Activated naive CD8-positive, alpha-beta T cell treated with anti-CD3 and anti-CD28 coated beads, Interleukin-2, amount 50 U/mL, for 24 hours (primary cell): ENCODE data around the gene PLEK.

Experiments used
- ATAC-seq: fragments of 150-1000 bp; cut with Tn5 transposase; one replicate; pipeline ENCODE4 v1.10.0; 2021
- DNase-seq: peaks from one replicate; pipeline ENCODE4 v3.0.0; 2021
- H3K27ac Mint-ChIP-seq: one replicate; pipeline ENCODE4 v1.8.0; 2021; ENCODE audit warnings: mild to moderate bottlenecking, mixed read lengths
- H3K27me3 Mint-ChIP-seq: one replicate; pipeline ENCODE4 v1.8.0; 2021; ENCODE audit warnings: mixed read lengths
- H3K36me3 Mint-ChIP-seq: one replicate; pipeline ENCODE4 v1.8.0; 2021; ENCODE audit warnings: low read depth, mixed read lengths
- H3K4me1 Mint-ChIP-seq: one replicate; pipeline ENCODE4 v1.8.0; 2021; ENCODE audit warnings: mixed read lengths
- H3K4me3 Mint-ChIP-seq: one replicate; pipeline ENCODE4 v1.8.0; 2021; ENCODE audit warnings: mild to moderate bottlenecking, moderate library complexity, mixed read lengths
- H3K9me3 Mint-ChIP-seq: one replicate; pipeline ENCODE4 v1.8.0; 2021; ENCODE audit warnings: mixed read lengths

The PLEK gene

DNA sequence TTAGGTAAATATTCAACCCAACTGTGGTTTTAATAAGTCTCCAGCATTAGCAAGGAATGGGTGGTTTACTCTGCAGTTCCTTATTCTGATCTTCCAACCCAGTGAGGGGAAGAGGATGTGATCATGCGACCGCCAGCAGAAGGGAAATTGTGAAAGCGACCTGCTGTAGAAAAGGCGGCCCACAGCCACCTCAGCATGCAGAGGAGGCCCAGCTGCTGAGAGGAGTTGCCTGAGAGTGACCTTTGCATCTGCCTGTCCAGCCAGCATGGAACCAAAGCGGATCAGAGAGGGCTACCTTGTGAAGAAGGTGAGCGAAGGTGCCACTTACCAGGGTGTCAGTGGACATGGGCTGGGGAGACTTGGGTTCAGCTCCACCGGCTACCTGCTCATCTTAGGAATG is at the start of gene PLEK:
TSS of gene PLEK (plus strand) at position 196 of the 400 bp plus-strand sequence. CDS start at position 266, 70 bp downstream.
- Mint-ChIP-seq H3K4me1 (peaks cover 42% of the 10 kb centered on the region), H3K27ac (peak within 1 kb of the TSS; percentile 64)
- no peak for DNase-seq

GRCh38 chr2:68316111-68316510 is 49.0 kb upstream of the PLEK start:
- Mint-ChIP-seq H3K27me3 (peaks cover 45% of the 10 kb centered on the region), H3K9me3 (peaks cover 3% of the 10 kb centered on the region), H3K27ac (no peak overlapping the region), H3K4me3 (no peak overlapping the region), H3K36me3 (no peaks in the 10 kb centered on the region), H3K4me1 (peaks cover 9% of the 10 kb centered on the region)
- DNase-seq (no peak), ATAC-seq (no peak)

More for the DNA sequence above, at the start of gene PLEK:
- Mint-ChIP-seq H3K27me3 (peaks cover 2% of the 10 kb centered on the region), H3K4me3 (peak within 1 kb of the TSS; percentile 72), H3K9me3 (no peaks in the 10 kb centered on the region), H3K36me3 (peaks cover 3% of the 10 kb centered on the region)
- peak; percentile 63 for ATAC-seq

DNA sequence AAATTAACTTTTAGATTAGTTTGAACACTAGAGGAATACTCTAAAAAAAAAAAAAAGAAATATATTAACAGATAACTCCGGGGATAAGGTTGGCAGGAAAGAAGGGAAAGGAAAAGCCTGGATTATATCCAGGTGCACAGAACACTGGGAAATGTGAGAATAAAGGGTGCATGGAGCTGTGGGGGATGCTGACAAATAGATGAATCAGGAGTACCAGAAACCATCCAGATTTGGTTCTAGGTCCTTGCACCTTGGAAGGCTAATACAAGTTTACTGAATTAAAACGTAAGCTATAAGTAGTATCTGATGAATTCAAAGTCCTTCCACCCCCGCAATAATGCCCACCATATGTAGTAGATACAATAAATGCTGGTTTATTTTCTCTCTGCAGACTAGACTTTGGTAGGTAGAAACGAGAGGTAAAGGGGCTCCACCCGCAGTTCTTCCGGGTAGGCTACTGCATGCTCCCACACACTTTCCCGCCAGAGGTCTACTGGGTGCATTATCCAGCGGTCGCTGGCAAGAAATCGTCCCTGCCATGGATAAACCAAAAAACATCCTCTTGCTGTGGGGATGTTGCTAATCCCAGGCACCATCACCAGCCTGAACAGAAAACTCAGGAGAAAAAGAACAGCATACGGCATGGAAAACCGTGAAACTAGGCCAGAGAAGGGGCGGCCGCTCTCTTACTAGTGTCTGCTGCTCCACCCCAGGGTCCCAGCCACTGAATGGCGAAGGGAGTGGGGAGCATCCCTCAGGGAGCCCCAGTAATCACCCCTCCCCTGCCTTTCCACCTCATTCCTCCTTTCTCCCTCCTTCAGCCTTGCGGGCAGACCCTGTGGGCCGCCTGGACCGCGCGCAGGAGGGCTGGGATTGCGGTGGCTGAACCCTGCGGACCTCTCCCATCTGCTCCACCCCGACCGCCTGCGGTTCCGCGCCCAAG is 46.8 kb upstream of the PLEK start:
- H3K27me3 Mint-ChIP-seq = peaks cover 58% of the 10 kb centered on the region
- DNase-seq = no peak

GRCh38 chr2:68318914-68319397 is 46.1 kb upstream of the PLEK start:
- Mint-ChIP-seq H3K27ac (no peak overlapping the region), H3K9me3 (peaks cover 3% of the 10 kb centered on the region)

More for the DNA sequence above, 46.8 kb upstream of the PLEK start:
- no peaks in the 10 kb centered on the region for H3K36me3 Mint-ChIP-seq
- peaks cover 3% of the 10 kb centered on the region for H3K9me3 Mint-ChIP-seq
- ATAC-seq = no peak
- no peak overlapping the region for H3K27ac Mint-ChIP-seq
- peak overlapping the region; percentile 68 for H3K4me3 Mint-ChIP-seq
- H3K4me1 Mint-ChIP-seq = peaks cover 9% of the 10 kb centered on the region

DNA sequence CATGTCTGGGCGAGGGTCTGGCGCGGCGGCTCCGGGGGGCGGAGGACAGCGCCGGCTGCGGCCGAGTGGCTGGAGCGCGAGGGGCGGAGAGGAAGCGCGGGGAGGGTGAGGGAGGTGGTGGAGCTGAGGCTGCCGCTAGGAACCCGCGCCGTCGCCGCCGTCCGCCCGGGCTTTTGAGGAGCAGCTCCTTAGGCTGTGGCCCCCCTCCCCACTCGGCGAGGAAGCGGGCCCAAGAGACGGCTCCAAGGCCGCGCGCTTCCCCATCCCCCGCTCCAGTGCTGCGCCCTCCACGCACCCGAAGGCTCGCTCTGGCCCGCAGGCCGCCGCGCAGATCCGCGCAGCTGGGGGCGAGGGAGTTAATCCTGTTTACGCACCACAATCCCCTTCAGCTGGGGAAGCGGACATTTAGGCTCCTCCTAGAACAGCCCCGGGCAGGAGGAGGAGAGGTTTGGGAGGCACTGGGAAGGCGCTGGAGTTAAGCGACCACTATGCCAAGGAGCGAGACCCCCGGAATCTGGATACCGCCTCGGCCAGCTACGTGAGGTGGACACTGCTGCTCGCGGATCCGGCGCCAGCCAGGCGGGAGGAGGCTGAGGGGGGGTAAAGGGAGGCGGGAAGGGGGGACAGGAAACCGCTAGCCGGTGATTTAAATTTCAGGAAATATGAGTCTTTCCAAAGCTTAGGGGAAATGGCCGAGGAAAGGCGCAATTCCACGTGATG is 45.5 kb upstream of the PLEK start, which contains the start of gene CNRIP1:
TSS of gene CNRIP1 (minus strand) at position 552 of the 720 bp plus-strand sequence. CDS start at position 3, 549 bp downstream.
- Mint-ChIP-seq H3K4me3 (peak within 1 kb of the TSS; percentile 70), H3K27me3 (peaks cover 56% of the 10 kb centered on the region), H3K27ac (peak within 1 kb of the TSS; percentile 62), H3K36me3 (no peaks in the 10 kb centered on the region), H3K4me1 (peaks cover 9% of the 10 kb centered on the region), H3K9me3 (peaks cover under 1% of the 10 kb centered on the region)
- DNase-seq (peak; percentile 4), ATAC-seq (peak; percentile 33)

More at GRCh38 chr2:68318914-68319397, 46.1 kb upstream of the PLEK start:
- Mint-ChIP-seq H3K4me1 (peaks cover 9% of the 10 kb centered on the region), H3K27me3 (peaks cover 59% of the 10 kb centered on the region), H3K36me3 (no peaks in the 10 kb centered on the region), H3K4me3 (peak overlapping the region; percentile 70)
- ATAC-seq (peak; percentile 7), DNase-seq (no peak)

- H3K9me3 Mint-ChIP-seq = no peaks in the 10 kb centered on the region
- DNase-seq (no peak), ATAC-seq (no peak)
- peaks cover 56% of the 10 kb centered on the region for H3K27me3 Mint-ChIP-seq
- H3K36me3 Mint-ChIP-seq = no peaks in the 10 kb centered on the region
- peak overlapping the region; percentile 62 for H3K27ac Mint-ChIP-seq
- peak overlapping the region; percentile 70 for H3K4me3 Mint-ChIP-seq
- H3K4me1 Mint-ChIP-seq = peaks cover 9% of the 10 kb centered on the region
Observed at GRCh38 chr2:68320118-68320641, 44.9 kb upstream of the PLEK start.

DNA sequence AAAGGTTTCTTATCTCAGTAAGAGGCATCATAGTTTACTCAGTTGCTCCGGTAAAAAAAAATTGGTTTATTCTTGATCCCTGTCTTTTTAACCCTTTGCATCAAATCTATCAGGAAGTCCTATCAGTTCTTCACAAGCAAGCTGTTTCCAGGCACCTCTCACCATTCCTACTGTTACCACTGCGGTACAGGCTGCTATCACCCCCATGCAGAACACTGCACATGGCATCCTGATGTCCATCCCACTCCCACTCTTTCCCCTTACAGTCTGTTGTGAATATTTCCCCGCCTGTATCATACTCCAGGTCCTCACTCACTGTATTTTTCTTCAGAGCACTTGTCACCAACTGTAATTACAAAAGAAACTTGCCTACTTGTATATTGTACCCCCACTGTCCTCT is 40.0 kb upstream of the PLEK start:
- ATAC-seq (no peak), DNase-seq (no peak)
- Mint-ChIP-seq H3K4me3 (no peak overlapping the region), H3K9me3 (no peaks in the 10 kb centered on the region), H3K27me3 (peaks cover 42% of the 10 kb centered on the region), H3K27ac (no peak overlapping the region), H3K36me3 (no peaks in the 10 kb centered on the region), H3K4me1 (peaks cover 4% of the 10 kb centered on the region)

- Mint-ChIP-seq H3K36me3 (no peaks in the 10 kb centered on the region), H3K4me1 (no peaks in the 10 kb centered on the region), H3K4me3 (no peak overlapping the region), H3K9me3 (no peaks in the 10 kb centered on the region), H3K27me3 (peaks cover 24% of the 10 kb centered on the region), H3K27ac (no peak overlapping the region)
- ATAC-seq = no peak
- DNase-seq = no peak
Observed at GRCh38 chr2:68328901-68329300, 36.2 kb upstream of the PLEK start.

DNA sequence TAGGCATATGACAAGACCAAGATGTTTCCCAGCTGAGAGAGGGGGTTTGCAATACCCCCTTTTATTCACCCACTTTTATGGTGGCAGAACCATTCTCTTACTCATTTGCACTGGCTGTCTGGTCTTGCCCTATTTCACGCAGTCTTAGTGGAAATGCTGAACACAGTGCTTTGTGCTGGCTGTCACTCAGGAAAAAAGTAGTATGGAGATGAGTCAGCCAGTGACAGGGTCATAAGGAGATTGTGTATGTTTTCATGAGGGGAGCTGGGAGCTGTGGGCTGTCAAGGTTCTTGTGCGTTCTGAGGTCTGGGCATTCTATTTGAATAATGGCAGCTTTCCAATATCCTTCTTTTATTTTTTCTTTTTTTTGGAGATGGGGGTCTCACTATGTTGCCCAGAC is 34.4 kb upstream of the PLEK start:
- Mint-ChIP-seq H3K4me1 (no peaks in the 10 kb centered on the region), H3K27me3 (peaks cover 22% of the 10 kb centered on the region), H3K9me3 (no peaks in the 10 kb centered on the region), H3K4me3 (no peak overlapping the region), H3K36me3 (no peaks in the 10 kb centered on the region), H3K27ac (no peak overlapping the region)
- ATAC-seq (peak; percentile 90), DNase-seq (no peak)

DNA sequence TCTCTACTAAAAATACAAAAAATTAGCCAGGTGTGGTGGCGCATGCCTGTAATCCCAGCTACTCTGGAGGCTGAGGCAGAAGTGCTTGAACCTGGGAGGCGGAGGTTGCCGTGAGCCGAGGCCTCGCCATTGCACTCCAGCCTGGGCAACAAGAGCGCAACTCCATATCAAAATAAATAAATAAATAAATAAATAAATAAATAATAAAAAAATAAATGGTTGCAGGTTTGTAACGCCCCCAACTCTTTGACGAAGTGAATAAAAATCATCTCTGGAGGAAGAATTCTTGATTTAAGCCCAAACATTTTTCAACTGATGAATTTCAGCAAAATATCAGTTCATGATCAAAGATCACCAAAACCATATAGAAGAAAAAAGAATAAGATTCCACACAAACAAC is 32.1 kb upstream of the PLEK start:
- Mint-ChIP-seq H3K4me3 (no peak overlapping the region), H3K27ac (no peak overlapping the region), H3K9me3 (no peaks in the 10 kb centered on the region), H3K36me3 (no peaks in the 10 kb centered on the region), H3K27me3 (peaks cover 25% of the 10 kb centered on the region), H3K4me1 (no peaks in the 10 kb centered on the region)
- no peak for DNase-seq
- no peak for ATAC-seq

DNA sequence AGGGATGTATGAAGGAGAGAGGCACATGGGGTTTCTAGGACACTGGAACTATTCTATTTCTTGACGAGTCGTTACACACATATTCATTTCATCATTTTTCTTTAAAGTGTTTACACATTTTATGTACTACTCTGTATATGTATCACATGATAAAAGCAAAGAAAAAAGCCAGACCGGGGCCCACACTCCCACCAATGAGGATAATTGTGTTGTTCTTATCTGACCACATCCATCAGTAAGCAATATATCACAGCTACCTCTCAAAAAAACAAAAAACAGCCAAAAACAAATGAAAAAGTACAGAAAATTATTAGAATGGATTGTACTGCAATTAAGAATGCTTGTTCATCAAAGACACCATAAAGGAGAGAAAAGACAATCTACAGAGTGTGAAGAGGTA is 31.2 kb upstream of the PLEK start:
- ATAC-seq (no peak), DNase-seq (no peak)
- H3K4me3 Mint-ChIP-seq = no peak overlapping the region
- peaks cover 21% of the 10 kb centered on the region for H3K27me3 Mint-ChIP-seq
- no peaks in the 10 kb centered on the region for H3K4me1 Mint-ChIP-seq
- H3K9me3 Mint-ChIP-seq = no peaks in the 10 kb centered on the region
- no peaks in the 10 kb centered on the region for H3K36me3 Mint-ChIP-seq
- H3K27ac Mint-ChIP-seq = no peak overlapping the region

DNA sequence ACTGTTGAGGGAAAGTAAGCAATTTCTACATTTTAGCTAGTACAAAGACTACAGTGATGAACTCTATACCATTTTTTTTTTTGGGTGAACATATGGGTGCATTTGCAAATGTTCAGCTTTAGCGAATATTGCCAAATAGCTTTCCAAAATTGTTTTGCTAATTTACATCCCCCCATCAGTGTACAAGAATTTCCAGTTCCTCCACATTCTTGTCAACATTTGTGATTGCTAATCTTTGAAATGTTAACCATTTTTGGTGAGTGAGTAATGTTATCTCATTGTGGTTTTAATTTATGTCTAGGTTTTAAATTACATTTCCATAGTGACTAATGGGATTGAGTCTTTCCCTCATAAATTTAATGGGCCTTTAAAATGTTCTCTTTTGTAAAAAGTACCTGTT is 28.9 kb upstream of the PLEK start:
- H3K27me3 Mint-ChIP-seq = peaks cover 32% of the 10 kb centered on the region

DNA sequence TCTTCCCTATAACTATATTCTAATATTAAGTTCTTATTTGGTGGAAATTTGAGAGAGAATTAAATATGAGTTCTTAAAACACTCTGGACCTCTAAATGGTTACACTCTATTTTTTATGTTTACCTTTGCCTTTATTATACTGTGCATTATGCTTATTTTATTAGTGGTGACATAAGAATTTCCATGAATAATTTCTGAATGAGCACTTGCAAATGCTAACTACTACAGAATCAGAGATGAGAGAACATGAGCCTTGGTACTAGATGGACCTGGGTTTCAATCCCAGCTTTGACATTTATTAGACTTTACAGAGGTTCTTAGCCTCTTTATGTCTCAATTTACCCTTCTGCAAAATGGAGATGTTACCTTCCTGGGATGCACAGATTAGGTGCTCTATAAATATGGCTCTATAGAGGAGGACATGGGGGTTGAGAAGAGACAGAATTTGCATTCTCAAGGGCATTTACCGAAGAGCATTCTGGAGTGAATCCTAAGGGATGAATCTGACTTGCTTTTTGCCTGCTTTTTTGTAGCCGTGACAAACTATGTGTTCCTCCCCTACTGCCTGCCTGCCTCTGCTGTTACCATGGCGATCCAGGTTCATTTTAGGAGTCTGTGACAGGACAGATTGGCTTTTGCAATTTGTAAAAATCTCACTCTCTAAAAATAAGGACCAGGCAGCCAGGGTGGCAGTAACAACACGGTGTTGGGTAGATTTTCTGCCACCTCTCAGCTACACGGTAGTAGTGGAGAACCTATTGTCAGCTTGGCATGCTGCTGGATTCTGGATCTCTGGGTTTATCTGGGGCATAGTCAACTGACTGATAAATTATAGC is 24.6 kb upstream of the PLEK start:
- Mint-ChIP-seq H3K4me3 (no peak overlapping the region), H3K9me3 (no peaks in the 10 kb centered on the region), H3K27ac (no peak overlapping the region), H3K36me3 (no peaks in the 10 kb centered on the region), H3K4me1 (no peaks in the 10 kb centered on the region), H3K27me3 (peaks cover 32% of the 10 kb centered on the region)
- DNase-seq = no peak
- ATAC-seq = no peak

More for the DNA sequence above, 28.9 kb upstream of the PLEK start:
- ATAC-seq = no peak
- H3K4me3 Mint-ChIP-seq = no peak overlapping the region
- DNase-seq = no peak
- no peaks in the 10 kb centered on the region for H3K36me3 Mint-ChIP-seq
- H3K9me3 Mint-ChIP-seq = no peaks in the 10 kb centered on the region
- H3K27ac Mint-ChIP-seq = no peak overlapping the region
- H3K4me1 Mint-ChIP-seq = no peaks in the 10 kb centered on the region

- Mint-ChIP-seq H3K36me3 (no peaks in the 10 kb centered on the region), H3K9me3 (no peaks in the 10 kb centered on the region), H3K27me3 (peaks cover 34% of the 10 kb centered on the region), H3K4me3 (no peak overlapping the region), H3K4me1 (no peaks in the 10 kb centered on the region), H3K27ac (no peak overlapping the region)
- DNase-seq (no peak), ATAC-seq (no peak)
Observed at GRCh38 chr2:68341062-68341329, 24.1 kb upstream of the PLEK start.
